ENCODE results near the gene POLN.

GRCh38 chr4:2179717-2180116 lies 62.2 kb downstream of the POLN start:
- no peak for TF ChIP-seq POLR2A (IDR thresholded peaks at IDR 0.05)
- TF ChIP-seq CTCF (IDR thresholded peaks at IDR 0.05) = no peak
